GM18508 (cell line): ENCODE data around the gene BGN.

ENCODE experiments used
- ATAC-seq: cut with Tn5 transposase; IDR thresholded peaks from one replicate; pipeline ENCODE4 v1.9.1; 2021; ENCODE audit warnings: moderate number of reproducible peaks; ENCODE audit not compliant: insufficient read depth, unreplicated experiment

Gene BGN

DNA sequence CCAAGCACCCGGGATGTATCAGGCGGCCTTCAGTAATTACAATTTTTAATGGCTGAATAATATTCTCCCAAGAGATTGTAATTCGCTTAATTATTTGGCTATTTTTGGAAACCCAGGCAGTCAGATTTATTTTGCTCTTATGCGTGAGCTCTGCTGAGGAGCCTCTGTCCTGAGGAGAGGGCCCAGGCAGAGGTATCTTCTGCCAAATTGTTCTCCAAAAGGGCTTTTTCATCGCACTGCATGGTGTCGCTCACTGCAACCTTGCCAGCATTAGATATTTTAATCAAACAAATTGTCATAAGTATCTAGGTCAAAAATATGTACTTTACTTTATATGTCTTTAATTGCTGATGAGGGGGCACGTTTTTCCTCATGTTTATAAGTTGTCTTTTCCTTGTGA is 28.5 kb downstream of the BGN start:
- no peak for ATAC-seq

DNA sequence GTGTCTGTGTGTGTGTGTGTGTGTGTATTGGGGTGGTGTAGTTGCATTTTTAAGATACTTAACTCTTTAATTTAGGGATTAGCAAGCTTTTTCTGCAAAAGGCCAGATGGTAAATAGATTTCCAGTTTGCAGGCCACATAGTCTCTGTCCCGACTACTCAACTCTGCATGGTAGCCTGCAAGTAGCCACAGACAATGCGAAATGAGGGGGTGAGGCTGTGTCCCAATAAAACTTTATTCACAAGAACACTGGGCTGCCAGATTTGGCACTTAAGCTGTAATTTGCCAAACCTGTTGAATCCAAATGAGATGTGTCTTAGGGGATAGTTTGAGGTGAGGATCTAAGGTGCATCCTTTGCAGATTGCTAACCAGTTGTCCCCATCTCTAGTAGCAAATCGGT is 29.5 kb downstream of the BGN start:
- ATAC-seq = no peak

DNA sequence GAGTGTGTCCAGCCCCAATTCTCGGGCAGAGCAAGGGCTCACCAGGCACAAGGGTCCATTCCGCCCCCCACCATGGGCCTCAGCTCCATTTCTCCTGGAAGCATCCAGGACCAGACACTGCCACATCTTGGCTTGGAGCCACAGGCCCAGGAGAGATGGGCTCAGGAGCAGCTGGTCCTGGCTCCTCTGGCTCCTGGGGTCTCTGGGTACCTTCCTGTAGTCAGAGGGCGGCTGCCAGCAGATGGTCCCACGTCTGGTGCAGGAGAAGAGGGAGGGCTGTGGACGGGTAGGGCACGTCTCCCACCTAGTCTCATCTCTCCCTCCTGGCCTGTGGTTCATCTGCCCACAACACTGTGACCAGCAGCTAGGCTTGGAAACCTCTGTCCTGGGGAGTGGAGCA is 30.7 kb downstream of the BGN start:
- no peak for ATAC-seq

DNA sequence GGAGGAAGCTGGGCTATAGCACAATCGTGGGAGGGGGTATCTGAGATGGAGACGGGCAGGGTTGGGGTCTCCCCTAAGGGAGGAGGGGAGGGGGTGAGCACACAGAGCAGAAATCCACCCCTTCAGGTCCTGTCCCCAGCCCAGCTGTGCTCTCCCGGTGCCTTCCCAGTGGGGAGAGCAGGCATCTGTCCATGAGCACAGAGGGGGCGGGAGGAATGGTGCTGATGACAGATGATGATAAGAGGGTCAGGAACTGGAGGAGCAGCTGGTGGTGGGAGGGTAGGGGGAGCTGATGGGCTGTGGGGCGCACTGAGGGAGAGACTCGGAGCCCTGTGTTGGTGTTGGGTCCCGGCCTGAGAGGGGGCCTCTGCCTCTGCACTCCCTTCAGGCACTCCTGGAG is 31.3 kb downstream of the BGN start:
- no peak for ATAC-seq

DNA sequence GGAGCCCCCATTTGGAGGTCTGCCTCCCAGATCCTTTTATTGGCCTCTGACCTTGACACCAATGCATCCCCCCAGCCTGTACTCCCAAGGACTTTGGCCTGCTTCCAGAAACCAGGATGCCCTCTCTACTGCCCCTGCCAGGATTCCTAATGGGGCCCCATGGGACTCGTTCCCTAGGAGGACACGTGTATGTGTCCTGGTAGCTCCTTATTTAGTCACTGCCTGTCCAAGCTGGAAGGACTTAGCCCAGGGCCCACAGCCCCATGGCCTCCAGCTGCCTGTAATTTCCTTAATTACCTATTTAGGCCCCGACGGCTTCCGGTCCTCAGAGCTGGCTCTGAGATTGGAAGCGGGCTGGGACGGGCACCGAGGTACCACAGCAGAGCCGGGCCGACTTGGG is 32.0 kb downstream of the BGN start:
- no peak for ATAC-seq

DNA sequence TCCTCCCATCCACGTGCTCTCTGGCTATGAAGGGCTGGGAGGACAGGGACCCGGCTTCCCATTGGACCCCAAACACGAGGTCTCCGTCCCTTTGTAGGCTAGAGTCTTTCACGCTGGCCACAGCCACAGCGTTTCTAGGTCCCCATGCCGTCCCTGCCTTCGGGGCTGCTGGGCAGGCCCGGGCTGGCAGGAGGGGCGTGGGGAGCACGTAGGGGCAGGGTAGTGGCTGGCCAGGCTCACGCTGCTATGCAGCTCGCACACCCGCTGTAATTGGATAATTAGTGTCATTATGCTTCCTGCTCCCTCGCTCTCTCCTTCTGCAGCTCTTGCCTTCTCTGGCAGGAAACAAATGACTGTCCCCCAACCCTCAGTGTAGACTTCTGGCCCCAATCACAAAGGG is 32.4 kb downstream of the BGN start:
- ATAC-seq = no peak

DNA sequence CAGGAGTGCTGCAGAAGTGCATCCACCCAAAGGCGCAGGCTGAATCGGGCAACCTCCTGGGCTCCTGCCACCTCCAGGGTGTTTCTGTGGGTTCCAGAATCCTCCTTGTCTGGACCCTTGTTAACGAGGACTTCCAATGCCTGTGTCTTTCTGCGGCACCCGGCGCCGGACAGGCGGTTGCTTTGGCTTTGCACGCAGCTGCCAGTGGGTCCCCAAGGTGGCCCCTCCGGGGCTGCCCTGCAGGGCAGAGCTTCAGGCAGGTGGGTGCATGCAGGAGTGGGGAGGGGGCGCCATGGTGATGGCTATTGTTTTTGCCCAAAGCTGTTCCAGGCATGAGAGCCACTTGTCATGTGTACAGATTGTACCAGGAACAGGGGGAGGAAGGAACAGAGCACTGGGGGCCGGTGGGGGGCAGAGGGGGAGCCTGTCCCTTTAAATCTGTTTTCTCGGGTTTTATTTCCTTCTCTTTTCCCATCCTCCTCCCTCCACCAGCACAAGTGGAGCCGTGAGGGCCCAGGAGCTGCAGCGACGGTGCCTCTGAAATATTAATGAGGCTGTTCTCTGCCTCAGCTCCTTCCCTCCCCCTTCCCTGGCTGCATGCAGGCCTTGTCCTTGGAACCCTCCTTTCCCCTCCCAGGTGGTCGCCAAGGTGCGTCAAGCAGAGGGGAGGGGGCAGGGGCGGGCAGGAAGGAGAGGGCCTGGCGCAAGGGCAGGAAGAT is 35.8 kb downstream of the BGN start:
- ATAC-seq = no peak

DNA sequence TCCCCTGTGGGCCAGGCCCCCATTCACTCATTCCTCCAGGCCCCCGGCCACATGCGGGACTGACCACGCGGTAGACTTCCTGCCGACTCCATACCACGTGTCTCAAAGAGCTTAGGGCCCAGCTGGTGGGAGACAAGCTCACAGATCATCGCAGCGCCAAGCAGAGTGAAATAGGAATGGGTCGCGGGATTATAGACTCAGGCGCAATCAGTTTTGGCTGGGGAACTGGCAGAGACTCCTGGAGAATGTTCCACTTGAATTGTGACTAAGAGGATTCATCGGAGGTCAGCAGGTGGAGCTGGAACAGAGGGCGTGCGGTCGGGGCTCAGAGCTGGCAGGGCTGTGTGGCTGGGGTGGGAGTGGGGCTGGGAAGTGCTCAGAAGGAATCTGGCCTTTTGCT is 38.3 kb downstream of the BGN start:
- ATAC-seq = no peak

DNA sequence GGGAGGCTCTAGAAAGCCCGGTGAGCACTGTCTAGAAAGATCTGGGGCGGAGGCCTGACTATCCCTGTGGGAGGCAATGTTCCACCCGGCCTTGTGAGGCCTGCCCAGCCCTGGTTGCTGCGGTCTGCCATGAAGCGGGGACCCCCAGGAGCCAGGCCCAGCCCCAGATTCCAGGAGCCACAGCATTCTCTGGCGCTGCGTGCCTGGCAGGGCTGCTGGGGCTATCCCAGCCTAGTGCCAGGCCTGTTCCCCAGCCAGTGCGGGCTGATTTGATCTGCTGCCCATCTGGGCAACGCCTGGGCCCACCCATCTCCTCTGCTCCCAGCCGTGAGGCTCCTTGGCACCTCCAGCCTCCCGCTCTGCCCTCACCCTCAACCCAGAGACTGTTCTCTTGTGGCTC is 42.3 kb downstream of the BGN start:
- ATAC-seq = no peak

DNA sequence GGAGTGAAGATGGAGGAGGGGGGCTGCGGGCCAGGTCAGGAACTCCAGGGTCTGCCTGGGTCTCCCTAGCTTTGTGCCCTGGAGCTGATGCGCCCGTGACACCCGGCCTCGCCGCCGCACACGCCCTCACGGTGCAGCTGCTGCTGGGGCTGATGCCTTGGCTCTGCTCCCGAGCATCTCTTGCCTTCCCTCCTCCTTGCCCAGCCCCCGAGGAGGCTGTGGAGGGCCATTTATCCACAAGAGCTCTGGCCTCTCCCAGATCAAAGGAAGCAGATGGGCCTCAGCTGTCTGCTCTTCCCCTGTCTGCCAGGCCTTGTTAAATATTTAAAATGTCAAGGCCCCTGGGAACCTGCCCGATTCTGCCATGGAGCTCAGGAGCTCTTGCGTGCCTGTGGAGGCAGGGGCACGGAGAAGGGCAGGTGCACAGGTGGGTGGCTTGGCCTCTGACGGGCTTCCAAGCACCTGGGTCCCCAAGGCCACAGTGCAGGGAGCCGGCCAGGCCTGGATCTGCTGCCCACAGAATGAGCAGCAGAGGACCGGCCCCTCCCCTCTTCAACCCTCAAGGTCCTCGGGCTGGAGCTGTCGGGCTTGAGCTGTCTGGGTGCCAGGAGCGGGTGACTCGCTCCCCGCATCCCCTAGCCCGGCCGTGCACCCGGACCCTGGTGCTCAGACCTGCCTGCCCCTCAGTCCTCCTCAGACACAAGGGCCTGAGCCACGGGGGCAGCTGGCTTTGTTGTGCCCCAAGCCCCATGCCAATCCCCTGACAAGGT is 42.9 kb downstream of the BGN start:
- ATAC-seq = no peak

DNA sequence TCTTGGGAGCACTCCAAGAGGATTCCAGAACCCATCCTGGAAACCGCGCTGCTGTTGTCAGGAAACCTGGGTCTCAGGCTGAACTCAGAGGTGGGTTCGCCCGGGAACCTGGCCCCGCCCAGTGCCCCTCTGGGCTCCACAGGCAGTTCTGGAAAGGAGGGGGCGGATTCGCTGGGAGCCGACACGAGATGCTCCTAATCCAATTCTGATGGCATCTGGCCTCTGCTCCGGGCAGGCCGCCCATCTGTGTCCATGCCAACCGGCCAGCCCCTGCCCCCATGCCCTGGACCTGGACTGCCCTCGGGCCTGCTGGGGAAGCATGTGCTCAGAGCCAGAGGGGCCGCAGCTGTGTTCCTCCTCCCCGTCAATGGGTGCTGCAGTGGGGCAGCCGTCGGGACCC is 43.6 kb downstream of the BGN start:
- no peak for ATAC-seq

DNA sequence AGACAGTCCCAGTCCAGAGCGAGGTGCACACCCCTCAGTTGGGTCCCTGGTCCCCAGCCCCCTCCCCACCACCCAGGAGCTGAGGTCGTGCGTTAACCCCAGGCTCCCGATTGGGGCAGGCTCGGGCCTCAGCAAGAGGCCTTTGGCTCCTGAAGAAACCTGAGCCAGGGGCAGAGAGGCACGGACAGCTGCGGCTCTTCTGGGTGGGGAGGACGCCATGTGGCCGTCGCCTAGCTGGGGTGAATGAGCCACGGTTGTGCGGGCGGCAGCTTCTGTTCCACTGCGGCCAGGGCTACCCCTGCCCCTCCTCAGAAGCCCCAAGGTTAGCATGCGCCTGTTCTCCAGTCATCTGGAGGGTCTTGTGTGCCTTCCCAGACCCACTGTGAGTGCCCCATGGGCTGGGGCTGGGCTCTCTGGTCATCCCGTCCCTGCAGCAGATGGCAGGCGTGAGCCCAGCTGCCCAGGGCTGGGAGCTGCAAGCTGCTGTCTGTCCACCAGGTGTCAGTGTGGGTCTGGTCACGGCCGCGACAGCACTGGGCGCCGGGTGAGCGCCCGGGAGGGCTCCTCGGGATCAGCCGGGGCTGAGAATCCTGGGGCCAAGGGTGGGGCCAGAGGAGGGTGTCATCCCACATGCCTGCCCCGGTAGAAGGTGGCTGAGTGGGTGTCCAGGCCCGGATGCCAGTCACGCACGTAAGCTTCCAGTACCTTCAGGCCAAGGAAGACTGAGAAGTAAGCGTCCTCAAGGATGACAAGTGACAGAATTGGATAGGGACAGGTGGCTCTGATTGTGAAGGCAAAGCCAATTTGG is 44.6 kb downstream of the BGN start:
- ATAC-seq = no peak

DNA sequence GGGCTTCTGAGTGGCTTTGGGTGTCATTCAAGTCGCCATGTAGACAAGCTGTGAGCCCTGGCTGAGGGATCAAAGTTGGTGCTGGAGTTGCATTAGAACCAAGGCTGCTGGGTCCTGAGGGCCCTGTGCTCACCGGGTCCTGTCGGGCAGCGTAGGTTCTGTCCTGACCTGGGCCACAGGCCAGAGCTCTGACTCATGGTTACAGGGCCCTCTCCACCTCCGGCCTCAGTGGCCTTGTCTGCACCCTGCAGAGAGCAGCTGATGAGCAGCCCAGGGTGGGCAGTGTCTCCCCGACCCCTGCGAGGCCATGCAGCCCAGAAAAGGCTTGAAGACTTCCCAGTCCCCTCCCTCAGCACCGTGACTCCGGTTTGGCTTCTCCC is 45.2 kb downstream of the BGN start:
- no peak for ATAC-seq

DNA sequence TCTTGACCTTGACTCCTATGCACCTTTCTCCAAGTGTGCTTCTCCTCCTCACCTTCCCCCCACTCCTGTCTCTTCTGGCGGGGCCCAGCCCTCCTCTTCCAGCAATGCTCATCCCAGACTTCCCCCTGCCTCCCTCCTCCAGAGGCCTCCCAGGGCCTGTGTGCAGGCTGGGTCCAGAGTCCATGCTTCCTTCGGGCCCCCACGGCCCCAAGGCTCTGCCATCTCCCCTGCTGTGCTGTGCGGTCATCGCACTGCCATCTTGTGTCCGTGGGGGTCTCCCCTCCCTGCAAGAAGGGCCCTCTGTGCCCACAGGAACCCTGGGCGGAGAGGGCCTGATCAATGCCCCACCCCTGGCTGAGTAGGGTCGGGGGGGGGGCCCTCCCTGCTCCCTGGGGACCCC is 49.9 kb downstream of the BGN start:
- no peak for ATAC-seq

DNA sequence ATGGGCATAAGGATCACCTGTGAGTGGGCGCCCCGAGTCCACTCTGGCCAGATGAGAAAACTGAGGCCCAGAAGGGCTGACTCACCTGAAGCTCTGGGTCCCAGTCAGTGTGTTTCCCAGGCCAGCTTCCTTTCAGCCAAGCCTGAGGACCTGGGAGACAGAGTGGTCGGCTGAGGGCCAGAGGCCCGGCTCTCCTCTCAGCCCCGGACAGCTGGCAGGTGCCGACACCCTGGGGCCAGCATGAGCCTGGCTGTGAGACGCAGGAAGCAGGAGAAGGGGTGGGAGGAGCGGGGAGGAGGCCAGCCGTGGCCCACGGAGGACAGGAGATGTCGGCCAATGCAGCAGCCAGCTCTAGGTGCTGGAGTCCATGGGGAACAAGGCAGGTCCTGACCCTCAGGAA is 51.6 kb downstream of the BGN start:
- no peak for ATAC-seq

DNA sequence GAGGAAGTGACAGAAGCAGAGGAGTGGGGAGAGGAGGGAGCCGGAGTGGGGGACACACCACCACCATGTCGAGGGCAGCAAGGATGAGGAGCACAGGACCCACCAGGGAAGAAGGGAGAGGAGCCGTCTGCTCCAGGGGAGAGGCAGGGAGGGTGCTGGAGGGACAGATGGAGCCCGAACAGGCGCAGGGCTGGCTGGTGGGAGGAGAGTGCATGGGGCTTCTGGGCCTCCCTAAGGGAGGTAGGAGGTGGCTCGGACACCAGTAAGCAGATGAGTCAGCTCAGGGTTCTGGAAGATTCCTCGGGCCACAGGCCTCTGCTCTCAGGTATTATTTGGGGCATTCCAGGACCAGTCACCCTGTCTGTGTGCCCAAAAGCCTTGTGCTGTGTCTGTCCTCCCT is 52.4 kb downstream of the BGN start:
- ATAC-seq = no peak

DNA sequence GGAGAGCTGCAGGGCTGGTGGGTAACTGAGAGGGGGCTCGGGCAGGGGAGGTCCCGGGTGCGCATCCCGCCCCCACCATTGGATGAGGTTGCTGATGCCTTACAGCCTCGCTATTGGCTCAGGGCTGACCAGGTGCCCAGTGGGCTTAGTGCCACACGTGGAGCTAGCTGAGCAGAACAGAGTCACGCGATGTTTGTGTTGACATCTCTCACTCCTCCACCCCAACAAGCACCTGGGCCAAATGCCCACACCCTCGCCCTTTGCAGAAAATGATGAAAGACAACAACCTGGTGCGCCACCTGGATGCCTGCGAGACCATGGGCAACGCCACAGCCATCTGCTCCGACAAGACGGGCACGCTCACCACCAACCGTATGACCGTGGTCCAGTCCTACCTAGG is 54.5 kb downstream of the BGN start:
- ATAC-seq = no peak

DNA sequence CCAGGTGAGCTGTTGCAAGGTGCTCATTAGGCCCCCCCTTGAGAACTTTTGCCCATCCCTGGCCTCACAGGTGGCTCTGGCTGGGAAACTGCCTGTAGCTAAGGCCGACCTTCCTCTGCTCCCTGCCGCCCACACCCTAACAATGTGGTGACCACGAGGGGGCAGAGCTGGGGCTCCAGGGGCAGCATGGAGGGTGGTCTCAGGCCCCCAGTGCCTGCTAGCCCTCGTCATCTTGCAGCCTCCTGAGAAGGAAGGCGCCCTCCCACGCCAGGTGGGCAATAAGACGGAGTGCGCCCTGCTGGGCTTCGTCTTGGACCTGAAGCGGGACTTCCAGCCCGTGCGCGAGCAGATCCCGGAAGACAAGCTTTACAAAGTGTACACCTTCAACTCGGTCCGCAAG is 55.0 kb downstream of the BGN start:
- no peak for ATAC-seq

DNA sequence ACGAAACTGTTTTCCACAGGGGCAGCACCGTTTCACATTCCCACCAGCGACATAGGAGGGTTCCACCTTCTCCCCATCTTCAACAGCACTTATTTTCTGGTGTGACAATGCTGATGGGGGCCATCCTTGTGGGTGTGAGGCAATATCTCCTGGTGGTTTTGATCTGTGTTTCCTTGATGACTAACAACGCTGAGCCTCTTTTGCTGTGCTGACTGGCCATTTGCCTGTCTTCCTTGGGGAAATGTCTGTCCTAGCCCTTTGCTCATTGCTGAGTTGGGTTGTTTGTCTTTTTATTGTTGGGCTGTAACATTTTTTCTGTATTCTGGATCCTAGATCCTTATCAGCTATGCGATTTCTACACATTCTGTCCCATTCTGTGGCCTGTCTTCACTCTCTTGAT is 56.4 kb downstream of the BGN start:
- no peak for ATAC-seq

DNA sequence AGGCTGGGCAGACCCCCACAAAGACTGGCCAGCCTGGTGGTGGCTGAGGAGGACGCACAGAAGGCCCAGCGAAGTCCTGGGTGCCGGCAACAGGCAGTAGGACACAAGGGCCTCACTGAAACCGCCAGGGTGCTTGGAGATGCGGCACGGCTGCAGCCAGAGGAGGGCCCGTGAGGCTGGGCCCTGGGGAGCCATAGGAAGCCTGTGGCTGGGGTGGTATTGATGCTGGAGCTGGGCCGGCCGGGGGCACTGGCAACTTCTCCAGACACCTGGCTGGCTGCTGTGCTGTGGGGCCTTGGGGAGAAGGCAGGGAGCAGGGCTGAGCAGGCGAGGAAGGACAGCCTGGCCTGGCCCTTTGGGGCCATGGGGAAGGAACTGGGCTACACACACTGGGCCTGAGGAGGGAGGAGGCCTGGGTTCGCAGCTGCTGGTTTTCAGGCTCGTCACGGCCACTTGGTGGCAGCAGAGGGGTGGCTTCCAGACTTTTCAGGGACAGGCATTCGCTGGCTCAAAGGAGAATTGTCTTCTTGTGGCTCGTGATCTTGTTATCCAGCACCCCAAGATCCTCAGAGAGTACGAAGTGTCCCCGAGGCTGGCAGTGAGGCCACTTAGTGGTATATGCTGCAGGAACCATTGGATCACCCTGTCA is 59.9 kb downstream of the BGN start:
- no peak for ATAC-seq

DNA sequence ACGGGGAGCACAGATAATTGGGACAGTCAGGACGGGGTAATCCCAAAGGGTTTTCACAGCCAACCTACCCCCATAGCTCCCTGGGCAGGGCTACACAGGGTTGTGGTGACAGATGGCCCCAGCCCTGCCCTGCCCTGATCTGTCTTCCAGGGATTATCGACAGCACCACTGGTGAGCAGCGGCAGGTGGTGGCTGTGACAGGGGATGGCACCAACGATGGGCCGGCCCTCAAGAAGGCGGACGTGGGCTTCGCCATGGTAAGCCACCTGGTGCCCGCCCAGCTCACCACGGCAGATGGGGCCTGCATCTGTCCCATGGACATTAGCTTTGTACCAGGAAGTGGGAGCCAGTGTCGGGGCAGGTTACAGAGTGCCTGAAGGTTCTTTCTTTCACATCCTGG is 62.0 kb downstream of the BGN start:
- no peak for ATAC-seq
